Measurements from ENCODE around the gene INPP5B.
"Not testable (repeated sequence)": the region's sequence is repeated elsewhere in the genome, so short reads cannot be mapped to it uniquely, and the experiment has no call there.

The INPP5B gene

GRCh38 chr1:37947364-37947763 is 511 bp upstream of the INPP5B start:
- no peak for DNase-seq (ENCODE audit: low read depth)

GRCh38 chr1:37945743-37946702 is 830 bp downstream of the INPP5B start:
- DNase-seq (ENCODE audit: low read depth): peak; percentile 63

GRCh38 chr1:37945251-37945650 is 1.6 kb downstream of the INPP5B start:
- DNase-seq (ENCODE audit: low read depth): no peak

- DNase-seq (ENCODE audit: low read depth): no peak
These were observed 2.0 kb downstream of the INPP5B start for GRCh38 chr1:37944816-37945215.

GRCh38 chr1:37944086-37944763 is 2.6 kb downstream of the INPP5B start:
- DNase-seq (ENCODE audit: low read depth): no peak

GRCh38 chr1:37940299-37940947 is 6.4 kb downstream of the INPP5B start:
- DNase-seq (ENCODE audit: low read depth): no peak

GRCh38 chr1:37936760-37937159 is 10.1 kb downstream of the INPP5B start:
- DNase-seq (ENCODE audit: low read depth): not testable (repeated sequence)

GRCh38 chr1:37932759-37933158 is 14.1 kb downstream of the INPP5B start:
- DNase-seq (ENCODE audit: low read depth): peak; percentile 21

- peak; percentile 66 for DNase-seq (ENCODE audit: low read depth)
These were observed 15.3 kb downstream of the INPP5B start for GRCh38 chr1:37931361-37932158.

- no peak for DNase-seq (ENCODE audit: low read depth)
These were observed 15.8 kb downstream of the INPP5B start for GRCh38 chr1:37931102-37931360.

GRCh38 chr1:37930246-37931101 is 16.4 kb downstream of the INPP5B start:
- DNase-seq (ENCODE audit: low read depth): no peak

GRCh38 chr1:37926038-37926924 is 20.6 kb downstream of the INPP5B start:
- no peak for DNase-seq (ENCODE audit: low read depth)

GRCh38 chr1:37925316-37925715 is 21.5 kb downstream of the INPP5B start:
- no peak for DNase-seq (ENCODE audit: low read depth)

- no peak for DNase-seq (ENCODE audit: low read depth)
These were observed 23.3 kb downstream of the INPP5B start for GRCh38 chr1:37923551-37923889.

GRCh38 chr1:37922767-37923550 is 23.9 kb downstream of the INPP5B start:
- DNase-seq (ENCODE audit: low read depth): no peak

GRCh38 chr1:37919277-37919676 is 27.6 kb downstream of the INPP5B start:
- no peak for DNase-seq (ENCODE audit: low read depth)

GRCh38 chr1:37915476-37916093 is 31.3 kb downstream of the INPP5B start:
- DNase-seq (ENCODE audit: low read depth): no peak

GRCh38 chr1:37914719-37915475 is 32.0 kb downstream of the INPP5B start:
- DNase-seq (ENCODE audit: low read depth): no peak

All from GM04503 (cell line).